Smooth muscle cell (in vitro differentiated cells): ENCODE data around the gene RTN4RL1. TPM values are rescaled to one million over a fixed set of nuclear protein-coding genes. Genes with fewer than 3 reads are reported as not detected.
A peak's percentile ranks its signal among the peaks of the same experiment; 100 is the strongest.

ENCODE experiments used
- DNase-seq: peaks from one replicate; lab custom pipeline; 2025; ENCODE audit not compliant: unreplicated experiment; lab: John Stamatoyannopoulos, UW
- H2AFZ ChIP-seq: fragments of 200-600 bp; sonication (generic); 2 replicates; pipeline ENCODE4 v1.6.0; 2016; ENCODE audit warnings: antibody characterized with exemption, low read depth, mild to moderate bottlenecking
- H3F3A ChIP-seq: fragments of 200-600 bp; sonication (generic); 2 replicates; pipeline ENCODE4 v1.6.0; 2017; ENCODE audit warnings: antibody characterized with exemption, low read depth
- H3K27ac ChIP-seq: fragments of 200-600 bp; sonication (generic); 2 replicates; pipeline ENCODE4 v1.5.1; 2016; ENCODE audit warnings: low read depth, mild to moderate bottlenecking
- H3K27me3 ChIP-seq: fragments of 200-600 bp; sonication (generic); 2 replicates; pipeline ENCODE4 v1.6.1; 2016; ENCODE audit warnings: low read depth, mild to moderate bottlenecking
- H3K36me3 ChIP-seq: fragments of 200-600 bp; sonication (generic); 2 replicates; pipeline ENCODE4 v1.5.1; 2016; ENCODE audit warnings: low read depth
- H3K4me1 ChIP-seq: fragments of 200-600 bp; sonication (generic); 2 replicates; pipeline ENCODE4 v1.5.1; 2016; ENCODE audit warnings: low read depth
- H3K4me2 ChIP-seq: fragments of 200-600 bp; sonication (generic); 2 replicates; pipeline ENCODE4 v1.6.0; 2016; ENCODE audit warnings: mild to moderate bottlenecking
- H3K4me3 ChIP-seq: fragments of 200-600 bp; sonication (generic); 2 replicates; pipeline ENCODE4 v1.5.1; 2016; ENCODE audit warnings: mild to moderate bottlenecking
- H3K79me2 ChIP-seq: fragments of 200-600 bp; sonication (generic); 2 replicates; pipeline ENCODE4 v1.6.0; 2016; ENCODE audit warnings: low read depth, mild to moderate bottlenecking
- H3K9ac ChIP-seq: fragments of 200-600 bp; sonication (generic); 2 replicates; pipeline ENCODE4 v1.6.0; 2016; ENCODE audit warnings: low read depth
- H3K9me3 ChIP-seq: fragments of 200-600 bp; sonication (generic); replicated peaks from 2 replicates; pipeline ENCODE4 v1.5.1; 2016; ENCODE audit warnings: low read depth
- H4K20me1 ChIP-seq: fragments of 200-600 bp; sonication (generic); 2 replicates; pipeline ENCODE4 v1.6.0; 2016; ENCODE audit warnings: low read depth
- CTCF ChIP-seq: fragments of 200-600 bp; sonication (generic); IDR thresholded peaks from 2 replicates; pipeline ENCODE4 v1.5.1; 2017; ENCODE audit warnings: borderline replicate concordance, mild to moderate bottlenecking, antibody characterized with exemption; ENCODE audit not compliant: insufficient read depth, poor library complexity, severe bottlenecking
- WGBS: methylation state at CpG from one replicate; pipeline ENCODE4 v1.1.7; 2016; ENCODE audit warnings: low lambda C conversion rate; 5-methylcytosine and 5-hydroxymethylcytosine counted together
- polyA plus RNA-seq: library from polyadenylated mRNA; unstranded; fragments of >200 nt; fragmentation: Nextera tagmentation; extraction: Ambion mirVana; gene quantifications from 2 replicates; pipeline ENCODE4 v1.2.1, GENCODE V29; 2016
- total RNA-seq: library from RNA; depleted of rRNA; stranded (reverse); fragments of >200 nt; gene quantifications from 2 replicates; pipeline ENCODE4 v1.2.3, GENCODE V29; 2014

RTN4RL1 gene
- total and polyA plus RNA-seq, 2 experiments from 2014 or later = not detected

DNA sequence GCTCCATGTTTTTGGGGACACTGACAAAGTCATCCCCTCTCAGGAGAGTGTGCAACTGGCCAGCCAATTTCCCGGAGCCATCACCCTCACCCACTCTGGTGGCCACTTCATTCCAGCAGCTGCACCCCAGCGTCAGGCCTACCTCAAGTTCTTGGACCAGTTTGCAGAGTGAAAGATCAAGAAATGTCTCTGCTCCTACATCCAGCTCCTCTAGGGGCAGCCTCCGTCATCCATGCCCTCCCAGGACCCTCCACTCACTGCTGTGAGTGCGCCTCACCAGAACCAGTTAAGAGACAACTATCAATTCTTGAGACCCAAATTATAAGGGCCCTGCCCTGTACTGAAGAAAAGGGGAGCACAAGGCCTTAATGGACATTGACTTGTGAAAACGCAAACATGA, 17.8 kb upstream of the RTN4RL1 start:
- Histone ChIP-seq H3F3A (peaks cover 12% of the 10 kb centered on the region), H4K20me1 (no peaks in the 10 kb centered on the region), H3K4me3 (peak overlapping the region; percentile 63), H3K9me3 (no peaks in the 10 kb centered on the region), H3K36me3 (no peaks in the 10 kb centered on the region), H3K27ac (peak overlapping the region; percentile 86), H3K4me1 (peaks cover 7% of the 10 kb centered on the region), H2AFZ (no peak overlapping the region), H3K4me2 (peak overlapping the region; percentile 87), H3K27me3 (no peaks in the 10 kb centered on the region), H3K9ac (peak overlapping the region; percentile 85), H3K79me2 (peaks cover 21% of the 10 kb centered on the region)
- 97% methylated on average over 5 of the region's 5 CpGs for WGBS
- DNase-seq = no peak
- TF ChIP-seq CTCF = no peak

GRCh38 chr17:2042390-2042847, 17.3 kb upstream of the RTN4RL1 start:
- H3F3A ChIP-seq = peaks cover 12% of the 10 kb centered on the region
- peaks cover 7% of the 10 kb centered on the region for H3K4me1 ChIP-seq
- H3K9me3 ChIP-seq = no peaks in the 10 kb centered on the region
- H3K27me3 ChIP-seq = no peaks in the 10 kb centered on the region
- WGBS = 32% methylated on average over 17 of the region's 17 CpGs
- peak overlapping the region; percentile 8 for H2AFZ ChIP-seq
- no peak for TF ChIP-seq CTCF
- peak overlapping the region; percentile 63 for H3K4me3 ChIP-seq
- H3K27ac ChIP-seq = peak overlapping the region; percentile 86
- H4K20me1 ChIP-seq = no peaks in the 10 kb centered on the region
- DNase-seq = no peak
- H3K9ac ChIP-seq = peak overlapping the region; percentile 85
- peak overlapping the region; percentile 87 for H3K4me2 ChIP-seq
- H3K36me3 ChIP-seq = no peaks in the 10 kb centered on the region
- H3K79me2 ChIP-seq = peaks cover 21% of the 10 kb centered on the region

DNA sequence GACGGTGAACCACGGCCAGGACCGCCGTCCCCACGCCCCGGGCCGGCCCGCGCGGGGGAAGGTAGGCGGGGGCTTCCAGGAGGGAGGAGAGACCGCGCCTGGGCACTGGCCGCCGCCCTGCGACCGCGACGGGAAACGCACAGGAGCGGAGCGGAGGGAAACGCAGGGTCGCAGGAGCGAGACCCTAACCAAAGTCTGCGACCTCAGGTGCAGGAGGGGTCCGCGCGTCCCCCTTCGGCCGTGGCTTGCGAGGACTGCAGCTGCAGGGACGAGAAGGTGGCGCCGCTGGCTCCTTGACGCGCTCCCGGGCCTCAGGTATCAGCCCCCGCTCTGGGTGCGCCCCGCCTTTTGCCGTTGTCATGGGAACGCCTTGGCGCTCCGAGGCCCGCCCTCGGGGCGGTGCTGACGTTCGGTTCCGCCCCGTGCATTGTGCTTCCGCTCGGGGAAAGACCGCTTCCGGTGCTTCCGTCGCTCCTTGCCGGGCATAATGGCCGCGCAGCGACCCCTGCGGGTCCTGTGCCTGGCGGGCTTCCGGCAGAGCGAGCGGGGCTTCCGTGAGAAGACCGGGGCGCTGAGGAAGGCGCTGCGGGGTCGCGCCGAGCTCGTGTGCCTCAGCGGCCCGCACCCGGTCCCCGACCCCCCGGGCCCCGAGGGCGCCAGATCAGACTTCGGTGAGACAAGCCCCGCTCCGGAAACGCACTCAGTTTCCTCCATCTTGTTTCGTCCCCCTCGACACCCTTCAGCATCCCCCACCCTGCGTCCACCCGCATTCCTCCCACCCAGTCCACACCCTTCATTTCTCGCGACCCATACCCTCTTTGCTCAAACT, 16.6 kb upstream of the RTN4RL1 start, which contains the start of gene OVCA2:
TSS of gene OVCA2 (plus strand) at position 462 of the 829 bp plus-strand sequence. CDS start at position 488, 26 bp downstream.
- Histone ChIP-seq H3K4me2 (peak within 1 kb of the TSS; percentile 87), H2AFZ (peak within 1 kb of the TSS; percentile 8), H3K9ac (peak within 1 kb of the TSS; percentile 85), H3K27me3 (no peaks in the 10 kb centered on the region), H3K27ac (peak within 1 kb of the TSS; percentile 86), H3K79me2 (peaks cover 21% of the 10 kb centered on the region), H3F3A (peaks cover 12% of the 10 kb centered on the region), H4K20me1 (no peaks in the 10 kb centered on the region), H3K36me3 (no peaks in the 10 kb centered on the region), H3K4me3 (peak within 1 kb of the TSS; percentile 63), H3K4me1 (peaks cover 7% of the 10 kb centered on the region), H3K9me3 (no peaks in the 10 kb centered on the region)
- 1% methylated on average over 81 of the region's 93 CpGs for WGBS
- peak; percentile 62 for TF ChIP-seq CTCF
- DNase-seq = peak; percentile 90
